DMS53 (cell line): ENCODE measurements around the gene HMGCL.
"Not testable (repeated sequence)": the region's sequence is repeated elsewhere in the genome, so short reads cannot be mapped to it uniquely, and the experiment has no call there.

Experiments used
- DNase-seq: peaks from one replicate; lab custom pipeline; 2025; lab: John Stamatoyannopoulos, UW

The HMGCL gene

GRCh38 chr1:23798662-23799142 lies 26.5 kb downstream of the HMGCL start:
- DNase-seq, result no peak

GRCh38 chr1:23797478-23798448 lies 27.5 kb downstream of the HMGCL start:
- DNase-seq, result no peak

- peak; percentile 55 for DNase-seq
These were observed 28.6 kb downstream of the HMGCL start for GRCh38 chr1:23796466-23797271.

- no peak for DNase-seq
These were observed 29.4 kb downstream of the HMGCL start for GRCh38 chr1:23795676-23796465.

- peak; percentile 34 for DNase-seq
These were observed 30.5 kb downstream of the HMGCL start for GRCh38 chr1:23794732-23795182.

GRCh38 chr1:23793861-23794731 lies 31.1 kb downstream of the HMGCL start:
- peak; percentile 22 for DNase-seq

GRCh38 chr1:23793018-23793781 lies 32.0 kb downstream of the HMGCL start:
- DNase-seq, result peak; percentile 92

GRCh38 chr1:23792151-23792945 lies 32.9 kb downstream of the HMGCL start:
- peak; percentile 38 for DNase-seq

- peak; percentile 75 for DNase-seq
These were observed 33.6 kb downstream of the HMGCL start for GRCh38 chr1:23791516-23792047.

GRCh38 chr1:23790696-23791515 lies 34.3 kb downstream of the HMGCL start, which contains the start of gene LYPLA2:
LYPLA2 (plus strand) TSS chr1:23791145; CDS start chr1:23792683, 1,538 bp downstream.
- peak; percentile 97 for DNase-seq

- DNase-seq, result no peak
These were observed 36.5 kb downstream of the HMGCL start for GRCh38 chr1:23788695-23789094.

GRCh38 chr1:23787701-23788100 lies 37.5 kb downstream of the HMGCL start:
- DNase-seq, result no peak

- DNase-seq, result no peak
These were observed 40.4 kb downstream of the HMGCL start for GRCh38 chr1:23784846-23785245.

GRCh38 chr1:23783141-23783540 lies 42.1 kb downstream of the HMGCL start:
- DNase-seq, result not testable (repeated sequence)

- DNase-seq, result peak; percentile 82
These were observed 45.3 kb downstream of the HMGCL start for GRCh38 chr1:23779826-23780371.

- peak; percentile 95 for DNase-seq
These were observed 47.0 kb downstream of the HMGCL start, which contains the start of gene PITHD1 for GRCh38 chr1:23777979-23778814. PITHD1 (plus strand) TSS chr1:23778418; CDS start chr1:23778516, 98 bp downstream.
